Smooth muscle cell (in vitro differentiated cells): Measurements from ENCODE around the gene MACROD2. TPM values are rescaled to one million over a fixed set of nuclear protein-coding genes. Genes with fewer than 3 reads are reported as not detected.

Experiments
- DNase-seq: peaks from one replicate; lab custom pipeline; 2025; ENCODE audit not compliant: unreplicated experiment; lab: John Stamatoyannopoulos, UW
- H2AFZ ChIP-seq: fragments of 200-600 bp; sonication (generic); 2 replicates; pipeline ENCODE4 v1.6.0; 2016; ENCODE audit warnings: antibody characterized with exemption, low read depth, mild to moderate bottlenecking
- H3F3A ChIP-seq: fragments of 200-600 bp; sonication (generic); 2 replicates; pipeline ENCODE4 v1.6.0; 2017; ENCODE audit warnings: antibody characterized with exemption, low read depth
- H3K27ac ChIP-seq: fragments of 200-600 bp; sonication (generic); 2 replicates; pipeline ENCODE4 v1.5.1; 2016; ENCODE audit warnings: low read depth, mild to moderate bottlenecking
- H3K27me3 ChIP-seq: fragments of 200-600 bp; sonication (generic); 2 replicates; pipeline ENCODE4 v1.6.1; 2016; ENCODE audit warnings: low read depth, mild to moderate bottlenecking
- H3K36me3 ChIP-seq: fragments of 200-600 bp; sonication (generic); 2 replicates; pipeline ENCODE4 v1.5.1; 2016; ENCODE audit warnings: low read depth
- H3K4me1 ChIP-seq: fragments of 200-600 bp; sonication (generic); 2 replicates; pipeline ENCODE4 v1.5.1; 2016; ENCODE audit warnings: low read depth
- H3K4me2 ChIP-seq: fragments of 200-600 bp; sonication (generic); 2 replicates; pipeline ENCODE4 v1.6.0; 2016; ENCODE audit warnings: mild to moderate bottlenecking
- H3K4me3 ChIP-seq: fragments of 200-600 bp; sonication (generic); 2 replicates; pipeline ENCODE4 v1.5.1; 2016; ENCODE audit warnings: mild to moderate bottlenecking
- H3K79me2 ChIP-seq: fragments of 200-600 bp; sonication (generic); 2 replicates; pipeline ENCODE4 v1.6.0; 2016; ENCODE audit warnings: low read depth, mild to moderate bottlenecking
- H3K9ac ChIP-seq: fragments of 200-600 bp; sonication (generic); 2 replicates; pipeline ENCODE4 v1.6.0; 2016; ENCODE audit warnings: low read depth
- H3K9me3 ChIP-seq: fragments of 200-600 bp; sonication (generic); replicated peaks from 2 replicates; pipeline ENCODE4 v1.5.1; 2016; ENCODE audit warnings: low read depth
- H4K20me1 ChIP-seq: fragments of 200-600 bp; sonication (generic); 2 replicates; pipeline ENCODE4 v1.6.0; 2016; ENCODE audit warnings: low read depth
- CTCF ChIP-seq: fragments of 200-600 bp; sonication (generic); IDR thresholded peaks from 2 replicates; pipeline ENCODE4 v1.5.1; 2017; ENCODE audit warnings: borderline replicate concordance, mild to moderate bottlenecking, antibody characterized with exemption; ENCODE audit not compliant: insufficient read depth, poor library complexity, severe bottlenecking
- WGBS: methylation state at CpG from one replicate; pipeline ENCODE4 v1.1.7; 2016; ENCODE audit warnings: low lambda C conversion rate; 5-methylcytosine and 5-hydroxymethylcytosine counted together
- polyA plus RNA-seq: library from polyadenylated mRNA; unstranded; fragments of >200 nt; fragmentation: Nextera tagmentation; extraction: Ambion mirVana; gene quantifications from 2 replicates; pipeline ENCODE4 v1.2.1, GENCODE V29; 2016
- total RNA-seq: library from RNA; depleted of rRNA; stranded (reverse); fragments of >200 nt; gene quantifications from 2 replicates; pipeline ENCODE4 v1.2.3, GENCODE V29; 2014

MACROD2 gene
- total and polyA plus RNA-seq, 2 experiments from 2014 or later: 0.04 to 0.32 TPM

DNA sequence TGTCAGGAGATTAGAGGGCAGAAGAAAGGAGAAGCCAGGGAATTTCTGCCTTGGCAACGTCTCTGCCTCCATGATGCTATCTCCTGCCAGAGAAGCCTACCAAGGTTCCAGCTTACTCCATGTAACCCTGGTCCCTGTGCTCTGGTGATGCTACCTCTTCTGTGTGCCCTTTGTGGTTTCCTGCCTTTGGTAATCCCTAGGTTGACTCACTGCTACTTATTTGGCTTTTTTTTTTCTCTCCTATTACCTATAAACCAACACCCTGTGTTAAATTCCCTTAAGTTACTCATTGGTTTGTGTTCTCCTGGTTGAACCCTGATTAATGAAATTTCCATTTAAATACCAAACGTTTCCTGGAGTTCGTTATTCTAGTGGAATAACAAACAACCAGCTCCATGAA lies 869.9 kb downstream of the MACROD2 start:
- TF ChIP-seq CTCF: no peak
- no peak overlapping the region for H3K27ac ChIP-seq
- DNase-seq: no peak
- no peak overlapping the region for H3K9ac ChIP-seq
- H3F3A ChIP-seq: no peaks in the 10 kb centered on the region
- peaks cover 12% of the 10 kb centered on the region for H3K4me1 ChIP-seq
- H3K4me2 ChIP-seq: no peak overlapping the region
- no peaks in the 10 kb centered on the region for H3K9me3 ChIP-seq
- H3K4me3 ChIP-seq: no peak overlapping the region
- H3K27me3 ChIP-seq: no peaks in the 10 kb centered on the region
- H2AFZ ChIP-seq: no peak overlapping the region
- WGBS: 77% methylated on average over 3 of the region's 3 CpGs
- no peaks in the 10 kb centered on the region for H4K20me1 ChIP-seq
- H3K79me2 ChIP-seq: no peaks in the 10 kb centered on the region
- no peaks in the 10 kb centered on the region for H3K36me3 ChIP-seq

- DNase-seq: no peak
- TF ChIP-seq CTCF: no peak
- H3K79me2 ChIP-seq: no peaks in the 10 kb centered on the region
Observed at GRCh38 chr20:14865731-14866130, 870.4 kb downstream of the MACROD2 start.

GRCh38 chr20:14866841-14867514 lies 871.7 kb downstream of the MACROD2 start:
- no peaks in the 10 kb centered on the region for H3K36me3 ChIP-seq
- H3K4me2 ChIP-seq: no peak overlapping the region
- no peaks in the 10 kb centered on the region for H3F3A ChIP-seq
- no peak overlapping the region for H3K4me3 ChIP-seq
- no peak for DNase-seq
- WGBS: 70% methylated on average over 4 of the region's 4 CpGs
- no peaks in the 10 kb centered on the region for H3K27me3 ChIP-seq
- no peak for TF ChIP-seq CTCF
- H2AFZ ChIP-seq: no peak overlapping the region
- H3K27ac ChIP-seq: no peak overlapping the region
- H4K20me1 ChIP-seq: no peaks in the 10 kb centered on the region
- no peak overlapping the region for H3K9ac ChIP-seq
- H3K9me3 ChIP-seq: no peaks in the 10 kb centered on the region
- no peaks in the 10 kb centered on the region for H3K79me2 ChIP-seq
- H3K4me1 ChIP-seq: peaks cover 6% of the 10 kb centered on the region

More at GRCh38 chr20:14865731-14866130, 870.4 kb downstream of the MACROD2 start:
- Histone ChIP-seq H3K9ac (no peak overlapping the region), H3K27ac (no peak overlapping the region), H3K4me3 (no peak overlapping the region), H3K36me3 (no peaks in the 10 kb centered on the region), H3K9me3 (no peaks in the 10 kb centered on the region), H2AFZ (no peak overlapping the region), H4K20me1 (no peaks in the 10 kb centered on the region), H3K4me1 (peaks cover 7% of the 10 kb centered on the region), H3F3A (no peaks in the 10 kb centered on the region), H3K4me2 (no peak overlapping the region), H3K27me3 (no peaks in the 10 kb centered on the region)

DNA sequence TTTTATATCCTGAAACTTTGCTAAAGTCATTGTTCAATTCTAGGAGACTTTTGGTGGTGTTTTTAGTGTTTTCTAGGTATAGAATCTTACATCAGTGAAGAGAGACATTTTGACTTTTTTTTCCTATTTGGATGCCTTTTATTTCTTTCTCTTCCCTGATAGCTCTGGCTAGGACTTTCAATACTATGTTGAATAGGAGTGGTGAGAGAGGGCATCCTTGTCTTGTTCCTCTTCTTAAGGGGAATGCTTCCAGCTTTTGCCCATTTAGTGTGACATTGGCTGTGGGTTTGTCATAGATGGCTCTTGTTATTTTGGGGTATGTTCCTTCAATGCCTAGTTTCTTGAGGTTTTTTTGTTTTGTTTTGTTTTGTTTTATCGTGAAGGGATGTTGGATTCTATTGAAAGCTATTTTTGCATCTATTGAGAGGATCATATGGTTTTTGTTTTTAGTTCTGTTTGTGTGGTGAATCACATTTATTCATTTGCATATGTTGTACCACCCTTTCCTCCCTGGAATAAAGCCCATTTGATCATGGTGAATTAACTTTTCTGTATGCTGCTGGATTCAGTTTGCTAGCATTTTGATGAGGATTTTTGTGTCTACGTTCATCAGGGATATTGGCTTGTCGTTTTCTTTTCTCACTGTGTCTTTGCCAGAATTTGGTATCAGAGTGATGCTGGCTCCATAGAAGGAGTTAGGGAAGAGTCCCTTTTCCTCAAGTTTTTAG lies 882.1 kb downstream of the MACROD2 start:
- Histone ChIP-seq H3K36me3 (no peaks in the 10 kb centered on the region), H3K27me3 (no peaks in the 10 kb centered on the region), H3K9me3 (no peaks in the 10 kb centered on the region), H3K4me3 (no peak overlapping the region), H3K4me2 (no peak overlapping the region), H4K20me1 (no peaks in the 10 kb centered on the region), H3K4me1 (no peaks in the 10 kb centered on the region), H3F3A (no peaks in the 10 kb centered on the region), H3K27ac (no peak overlapping the region), H3K9ac (no peak overlapping the region), H3K79me2 (no peaks in the 10 kb centered on the region), H2AFZ (no peak overlapping the region)
- no peak for TF ChIP-seq CTCF
- DNase-seq: no peak
- 99% methylated on average over 3 of the region's 3 CpGs for WGBS
